Stimulated activated CD8-positive, alpha-beta memory T cell treated with anti-CD3 and anti-CD28 coated beads, Interleukin-7, amount 100 ng/mL, for 24 hours (primary cell): ENCODE data around the gene ADAT2.
A peak's percentile ranks its signal among the peaks of the same experiment; 100 is the strongest.
"Not testable (repeated sequence)": the region's sequence is repeated elsewhere in the genome, so short reads cannot be mapped to it uniquely, and the experiment has no call there.

Experiments used
- DNase-seq: peaks from one replicate; pipeline ENCODE4 v3.0.0-alpha.2; 2020; ENCODE audit warnings: low read depth

Gene ADAT2

DNA sequence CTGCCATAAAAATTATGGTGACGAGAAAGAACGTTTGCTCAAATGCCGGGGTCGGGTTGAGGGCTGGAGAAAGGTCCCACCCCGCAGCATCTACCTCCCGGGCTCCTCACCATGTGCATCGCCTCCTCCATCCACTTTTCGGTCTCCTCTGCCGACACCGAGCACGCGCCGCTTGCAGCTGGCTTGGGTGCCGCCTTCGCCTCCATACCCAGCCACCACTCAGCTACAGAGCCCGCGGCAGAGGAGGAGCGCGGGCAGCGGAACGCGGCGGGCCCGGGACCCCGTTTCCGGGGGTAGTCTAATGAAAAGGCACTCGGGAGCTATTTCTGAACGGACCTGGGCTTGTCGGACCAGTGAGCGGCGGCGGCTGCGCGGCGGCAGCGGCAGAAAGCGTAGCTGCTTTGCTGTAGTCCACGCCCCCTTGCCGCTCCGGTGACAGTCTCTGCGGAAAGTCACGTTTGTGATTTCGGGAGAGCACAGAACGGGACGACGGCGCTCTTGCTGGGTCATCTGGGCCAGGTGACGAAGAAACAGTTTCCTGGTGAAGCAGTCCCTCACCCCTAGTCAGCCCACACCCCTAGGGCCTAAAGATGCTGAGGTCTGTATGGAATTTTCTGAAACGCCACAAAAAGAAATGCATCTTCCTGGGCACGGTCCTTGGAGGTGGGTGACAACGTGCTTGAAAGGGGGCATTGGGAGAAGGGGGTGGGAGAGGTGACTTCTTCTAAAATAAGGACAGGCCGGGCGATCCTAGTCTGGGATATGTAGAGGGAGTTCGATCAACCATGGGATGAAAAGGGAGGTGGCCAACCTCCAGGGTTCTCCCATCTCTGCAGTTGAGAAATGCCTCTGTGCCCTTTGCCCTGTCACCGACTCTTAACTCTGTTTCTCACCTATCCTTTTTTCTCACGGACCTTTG, at the start of gene ADAT2, which contains the start of gene PEX3:
ADAT2 (minus strand) TSS at position 243 of the 919 bp plus-strand sequence; CDS start at position 206, 37 bp downstream.
PEX3 (plus strand) TSS at position 353 of the 919 bp plus-strand sequence; CDS start at position 591, 238 bp downstream.
- DNase-seq: peak; percentile 82

DNA sequence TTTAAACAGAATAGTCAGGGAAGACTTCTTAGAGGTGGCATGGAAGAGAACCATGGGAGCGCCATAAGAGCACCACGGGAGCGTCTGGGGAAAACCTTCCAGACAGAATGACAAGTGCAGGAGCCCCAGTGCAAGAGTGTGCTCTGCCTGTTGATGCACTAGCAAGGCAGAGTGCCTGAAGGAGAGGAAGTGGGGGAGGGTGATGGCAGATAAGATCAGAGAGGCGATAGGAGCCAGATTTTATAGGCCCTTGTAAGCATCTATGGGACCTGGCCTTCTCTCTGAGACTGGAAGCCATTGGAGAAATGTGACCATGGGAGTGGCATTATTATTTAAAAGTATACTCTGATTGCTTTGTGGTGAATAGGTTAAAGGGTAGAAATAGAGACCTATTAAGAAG, 47.9 kb upstream of the ADAT2 start:
- no peak for DNase-seq

DNA sequence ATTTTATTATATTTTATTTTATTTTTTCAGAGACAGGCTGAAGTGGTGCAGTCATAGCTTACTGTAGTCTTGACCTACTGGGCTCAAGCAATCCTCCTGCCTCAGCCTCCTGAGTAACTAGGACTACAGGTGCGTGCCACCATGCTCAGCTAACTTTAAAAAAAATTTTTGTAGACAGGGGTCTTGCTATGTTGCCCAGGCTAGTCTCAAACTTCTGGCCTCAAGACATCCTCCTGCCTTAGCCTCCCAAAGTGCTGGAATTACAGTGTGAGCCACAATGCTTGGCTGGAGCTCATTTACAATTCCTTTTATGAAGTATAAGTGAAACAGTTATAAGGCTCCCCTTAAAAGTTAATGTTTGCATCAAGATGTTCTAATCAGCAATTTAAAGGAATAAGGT, 46.5 kb upstream of the ADAT2 start:
- DNase-seq: no peak

DNA sequence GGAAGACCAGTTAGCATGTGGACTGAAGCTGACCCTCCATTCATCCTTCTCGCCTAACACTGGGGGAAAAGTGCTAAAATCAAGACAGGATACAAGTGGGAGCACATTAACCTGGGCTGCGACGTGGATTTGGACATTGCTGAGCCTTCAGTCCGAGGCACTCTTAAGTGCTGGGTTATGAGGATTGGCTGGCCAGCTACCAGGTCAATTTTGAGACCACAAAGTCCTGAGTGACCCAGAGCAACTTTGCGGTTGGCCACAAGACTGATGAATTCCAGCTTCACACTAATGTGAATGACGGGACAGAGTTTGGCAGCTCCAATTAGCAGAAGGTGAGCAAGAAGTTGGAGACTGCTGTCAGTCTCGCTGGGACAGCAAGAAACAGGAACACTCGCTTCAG, 40.3 kb upstream of the ADAT2 start:
- no peak for DNase-seq

DNA sequence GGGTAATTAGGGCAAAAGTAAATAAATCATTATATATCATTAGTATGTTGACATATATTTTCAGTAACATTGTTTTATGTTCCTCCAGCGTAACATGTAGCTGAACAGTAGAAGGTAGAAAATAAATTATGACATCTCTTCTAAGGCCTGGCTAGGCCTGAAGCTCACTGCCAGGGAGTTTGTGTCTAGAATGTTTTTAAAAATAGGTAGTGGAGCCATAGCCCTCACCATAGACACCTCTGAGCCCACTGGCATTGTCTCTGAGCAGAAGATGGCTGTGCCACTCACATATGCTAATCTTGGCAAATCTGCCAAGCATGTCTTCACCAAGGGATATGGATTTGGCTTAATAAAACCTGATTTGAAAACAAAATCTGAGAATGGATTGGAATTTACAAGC, 39.7 kb upstream of the ADAT2 start:
- DNase-seq: no peak

- DNase-seq: no peak
These were observed 36.3 kb upstream of the ADAT2 start for GRCh38 chr6:143486752-143487151.

DNA sequence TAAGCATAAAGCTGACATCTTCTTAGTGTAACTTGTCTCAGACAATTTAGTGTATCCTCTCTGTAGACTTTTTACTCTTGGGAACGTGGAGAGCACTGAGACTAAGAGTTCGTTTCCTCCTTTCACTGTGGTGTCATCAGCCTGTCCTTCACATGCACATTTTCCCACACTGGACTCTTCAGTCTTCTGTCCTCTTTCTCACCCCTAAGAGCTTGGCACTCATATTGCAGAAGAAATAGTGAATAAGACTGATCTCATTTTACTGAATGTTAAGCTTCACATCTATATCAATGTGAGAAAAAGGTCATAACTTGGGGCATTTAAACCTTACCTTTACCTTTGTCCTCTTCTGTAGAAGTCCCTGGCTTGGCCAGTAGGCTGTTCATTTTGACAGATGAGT, 35.5 kb upstream of the ADAT2 start:
- no peak for DNase-seq

GRCh38 chr6:143482593-143482992, 32.1 kb upstream of the ADAT2 start:
- DNase-seq: no peak

GRCh38 chr6:143478479-143479062, 28.1 kb upstream of the ADAT2 start:
- no peak for DNase-seq

DNA sequence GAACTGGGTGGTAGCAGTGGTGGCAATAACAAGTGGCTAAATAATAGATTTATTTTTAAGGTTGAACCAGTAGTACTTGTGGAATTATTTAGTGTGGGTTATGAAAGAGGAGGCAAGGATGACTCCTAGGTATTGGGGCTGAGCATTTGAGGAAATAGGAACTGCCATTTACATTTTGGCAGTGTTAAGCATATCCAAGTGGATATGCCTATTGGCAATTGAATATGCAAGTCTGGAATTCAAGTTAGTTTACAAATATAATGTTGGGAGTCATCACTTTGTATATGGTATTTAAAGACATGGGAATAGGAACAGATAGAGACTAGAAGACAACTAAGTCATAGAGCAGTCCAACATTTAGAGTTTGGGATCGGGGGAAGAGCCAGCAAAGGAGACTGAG, 26.1 kb upstream of the ADAT2 start:
- no peak for DNase-seq

GRCh38 chr6:143471822-143472221, 21.3 kb upstream of the ADAT2 start:
- no peak for DNase-seq

DNA sequence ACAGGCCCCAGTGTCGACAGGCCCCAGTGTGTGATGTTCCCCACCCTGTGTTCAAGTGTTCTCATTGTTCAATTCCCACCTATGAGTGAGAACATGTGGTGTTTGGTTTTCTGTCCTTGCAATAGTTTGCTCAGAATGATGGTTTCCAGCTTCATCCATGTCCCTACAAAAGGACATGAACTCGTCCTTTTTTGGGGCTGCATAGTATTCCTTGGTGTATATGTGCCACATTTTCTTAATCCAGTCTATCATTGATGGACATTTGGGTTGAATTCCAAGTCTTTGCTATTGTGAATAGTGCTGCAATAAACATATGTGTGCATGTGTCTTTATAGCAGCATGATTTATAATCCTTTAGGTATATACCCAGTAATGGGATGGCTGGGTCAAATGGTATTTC, 18.3 kb upstream of the ADAT2 start:
- DNase-seq: not testable (repeated sequence)

- DNase-seq: no peak
These were observed 17.5 kb upstream of the ADAT2 start for GRCh38 chr6:143468026-143468425.

- DNase-seq: no peak
These were observed 15.1 kb upstream of the ADAT2 start for GRCh38 chr6:143465546-143465945.

GRCh38 chr6:143457563-143458359, 7.3 kb upstream of the ADAT2 start:
- no peak for DNase-seq

DNA sequence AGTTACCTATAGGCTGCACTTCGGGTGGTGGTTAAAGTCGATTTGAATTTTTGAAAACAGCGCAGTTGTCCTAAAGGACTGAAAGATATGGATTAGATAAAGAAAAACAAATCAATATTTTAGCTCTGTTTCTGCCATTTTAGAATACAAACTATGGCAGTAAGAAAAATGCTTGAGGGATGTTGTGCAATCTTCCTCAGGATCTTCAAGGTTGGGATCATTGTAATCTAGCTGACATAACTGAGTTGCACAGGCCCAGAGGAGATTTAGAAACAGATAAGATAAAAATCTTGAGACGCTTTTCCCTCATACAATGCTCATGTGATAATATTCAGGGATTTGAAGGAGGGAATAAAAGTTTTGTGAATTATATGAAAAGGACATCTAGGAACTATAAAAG, 1.0 kb upstream of the ADAT2 start:
- no peak for DNase-seq

GRCh38 chr6:143449714-143450452, 612 bp downstream of the ADAT2 start:
- peak; percentile 1 for DNase-seq

- no peak for DNase-seq
These were observed 1.3 kb downstream of the ADAT2 start for GRCh38 chr6:143449082-143449713.

DNA sequence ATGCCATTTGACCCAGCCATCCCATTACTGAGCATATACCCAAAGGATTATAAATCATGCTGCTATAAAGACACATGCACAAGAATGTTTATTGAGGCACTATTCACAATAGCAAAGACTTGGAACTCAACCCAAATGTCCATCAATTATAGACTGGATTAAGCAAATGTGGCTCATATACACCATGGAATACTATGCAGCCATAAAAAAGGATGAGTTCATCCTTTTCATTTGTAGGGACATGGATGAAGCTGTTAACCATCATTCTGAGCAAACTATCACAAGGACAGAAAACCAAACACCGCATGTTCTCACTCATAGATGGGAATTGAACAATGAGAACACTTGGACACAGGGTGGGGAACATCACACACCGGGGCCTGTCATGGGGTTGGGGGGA, 2.6 kb downstream of the ADAT2 start:
- DNase-seq: not testable (repeated sequence)

DNA sequence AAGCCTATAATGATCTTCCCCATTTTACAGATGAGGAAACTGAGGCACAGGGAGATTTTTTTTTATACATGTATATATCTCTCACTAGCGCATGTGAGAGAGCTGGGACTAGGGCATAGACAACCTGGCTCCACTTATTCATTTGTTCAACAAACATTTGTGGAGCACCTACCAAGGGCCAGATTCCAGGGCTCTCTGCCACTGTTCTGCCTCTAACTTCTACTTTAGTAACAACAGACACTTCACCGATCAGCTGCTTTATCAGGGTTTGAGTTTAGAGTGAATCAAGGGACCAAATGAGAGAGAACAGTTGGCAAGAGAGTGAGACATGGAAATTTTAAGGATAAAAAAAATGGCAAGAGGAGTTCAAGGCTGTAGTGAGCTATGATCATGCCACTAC, 7.4 kb downstream of the ADAT2 start:
- DNase-seq: no peak
